ENCODE measurements around the gene C1orf232.

The C1orf232 gene

DNA sequence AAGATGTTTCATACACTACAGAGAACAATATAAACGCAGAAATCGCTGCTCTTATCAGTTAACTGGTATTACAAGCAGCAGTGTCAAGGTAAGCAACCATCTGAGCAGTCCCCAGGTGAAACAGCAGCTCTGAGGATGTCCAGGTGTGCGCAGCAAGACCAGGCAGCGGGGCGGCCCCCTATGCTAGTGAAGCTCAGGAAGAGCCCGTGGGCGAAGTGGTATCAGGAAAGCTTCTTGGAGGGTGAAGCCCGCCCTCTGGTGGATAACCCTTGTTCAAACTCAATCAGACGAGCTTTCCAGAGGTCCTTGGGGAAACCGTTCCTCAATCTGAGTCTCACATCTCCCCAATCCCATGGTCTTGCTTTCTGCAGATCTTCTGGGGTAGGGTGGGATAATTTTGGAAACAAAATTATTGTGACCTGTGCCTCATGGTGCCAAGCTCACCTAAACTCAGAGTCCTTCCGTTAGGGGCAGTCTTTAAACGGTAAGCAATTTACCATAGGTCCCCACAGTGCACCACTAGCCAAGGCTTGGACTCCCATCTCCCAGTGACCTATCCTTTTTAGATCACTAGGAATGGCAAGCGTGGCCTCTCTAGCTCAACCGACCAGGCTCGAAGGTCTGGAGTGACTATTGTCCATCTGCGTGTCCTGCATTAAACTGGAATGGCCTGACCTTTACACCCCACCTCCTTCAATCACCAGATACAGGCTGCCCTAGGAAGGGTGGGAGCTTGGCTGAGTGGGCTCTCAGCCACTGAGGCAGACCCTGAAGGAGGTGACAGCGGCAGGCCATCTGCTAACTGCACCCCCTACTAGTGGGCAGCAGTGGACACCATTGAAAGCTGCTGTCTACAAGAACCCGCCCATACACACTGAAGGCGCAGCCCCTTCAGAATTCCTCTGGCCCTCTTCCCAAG is 23.5 kb downstream of the C1orf232 start:
- Histone ChIP-seq H3K4me3 (ENCODE audit: low read depth in 1 of 5, low read length in 5 of 5) (no peak overlapping the region), H3K9ac (ENCODE audit: low read length in 5 of 5) (no peak overlapping the region), H3K27ac (ENCODE audit: low read depth, low read length) (no peak overlapping the region), H3K36me3 (ENCODE audit: control insufficient read depth in 5 of 5, insufficient read depth in 5 of 5, low read length in 5 of 5) (no peaks in the 10 kb centered on the region), H3K9me3 (ENCODE audit: control insufficient read depth in 5 of 5, low read length in 5 of 5) (no peaks in the 10 kb centered on the region), H3K4me1 (ENCODE audit: control insufficient read depth in 5 of 5, insufficient read depth in 5 of 5, low read length in 5 of 5) (peaks cover 0 to 3% (median 2%) of the 10 kb centered on the region in 5 donors), H3K27me3 (ENCODE audit: control insufficient read depth in 5 of 5, insufficient read depth in 4 of 5, low read length in 5 of 5) (peaks cover 0 to 7% (median 0%) of the 10 kb centered on the region in 5 donors)

- H3K9me3 ChIP-seq (ENCODE audit: control insufficient read depth in 5 of 5, low read length in 5 of 5) = no peaks in the 10 kb centered on the region
- peaks cover 0 to 5% (median 0%) of the 10 kb centered on the region in 5 donors for H3K27me3 ChIP-seq (ENCODE audit: control insufficient read depth in 5 of 5, insufficient read depth in 4 of 5, low read length in 5 of 5)
- no peak overlapping the region for H3K27ac ChIP-seq (ENCODE audit: low read depth, low read length)
- H3K4me3 ChIP-seq (ENCODE audit: low read depth in 1 of 5, low read length in 5 of 5) = peak overlapping the region in 4 of 5 donors; percentile 6 to 40 (median 36)
- peak overlapping the region in 1 of 5 donors; percentile 6 for H3K9ac ChIP-seq (ENCODE audit: low read length in 5 of 5)
- peaks cover 0 to 3% (median 2%) of the 10 kb centered on the region in 5 donors for H3K4me1 ChIP-seq (ENCODE audit: control insufficient read depth in 5 of 5, insufficient read depth in 5 of 5, low read length in 5 of 5)
- no peaks in the 10 kb centered on the region for H3K36me3 ChIP-seq (ENCODE audit: control insufficient read depth in 5 of 5, insufficient read depth in 5 of 5, low read length in 5 of 5)
These were observed 26.6 kb downstream of the C1orf232 start for GRCh38 chr1:26142159-26142558.

DNA sequence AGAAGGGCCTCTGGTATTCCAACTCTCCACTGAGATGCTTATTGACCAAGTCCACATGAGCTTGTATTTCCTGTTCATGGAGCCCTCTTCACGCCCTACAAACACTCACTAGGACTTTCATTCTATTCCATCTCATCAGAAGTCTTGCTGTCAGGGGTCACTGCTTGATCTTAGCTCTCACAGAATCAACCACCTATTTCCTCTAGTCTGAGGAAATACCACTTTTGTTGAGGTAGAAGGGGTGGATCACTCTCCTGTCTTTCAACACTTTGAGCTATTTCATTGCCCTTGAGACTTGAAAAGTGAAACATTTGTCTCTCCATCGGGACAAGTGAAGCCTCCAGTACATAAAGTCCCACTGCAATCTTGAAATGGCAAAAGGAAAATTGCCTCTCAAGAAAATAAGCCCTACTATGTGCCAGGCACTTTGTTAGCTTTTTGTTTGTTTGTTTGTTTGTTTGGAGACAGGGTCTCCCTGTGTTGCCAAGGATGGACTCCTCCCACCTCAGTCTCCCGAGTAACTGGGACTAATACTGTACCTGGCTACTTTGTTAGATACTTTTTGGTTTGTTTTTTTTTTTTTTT is 29.7 kb downstream of the C1orf232 start:
- H3K9me3 ChIP-seq (ENCODE audit: control insufficient read depth in 5 of 5, low read length in 5 of 5) = no peaks in the 10 kb centered on the region
- no peak overlapping the region for H3K27ac ChIP-seq (ENCODE audit: low read depth, low read length)
- no peaks in the 10 kb centered on the region for H3K36me3 ChIP-seq (ENCODE audit: control insufficient read depth in 5 of 5, insufficient read depth in 5 of 5, low read length in 5 of 5)
- peaks cover 0 to 2% (median 0%) of the 10 kb centered on the region in 5 donors for H3K27me3 ChIP-seq (ENCODE audit: control insufficient read depth in 5 of 5, insufficient read depth in 4 of 5, low read length in 5 of 5)
- H3K9ac ChIP-seq (ENCODE audit: low read length in 5 of 5) = no peak overlapping the region
- H3K4me1 ChIP-seq (ENCODE audit: control insufficient read depth in 5 of 5, insufficient read depth in 5 of 5, low read length in 5 of 5) = no peaks in the 10 kb centered on the region
- H3K4me3 ChIP-seq (ENCODE audit: low read depth in 1 of 5, low read length in 5 of 5) = no peak overlapping the region

GRCh38 chr1:26134466-26134865 is 34.3 kb downstream of the C1orf232 start:
- H3K9ac ChIP-seq (ENCODE audit: low read length in 5 of 5) = no peak overlapping the region

GRCh38 chr1:26132834-26133167 is 36.0 kb downstream of the C1orf232 start:
- Histone ChIP-seq H3K36me3 (ENCODE audit: control insufficient read depth in 5 of 5, insufficient read depth in 5 of 5, low read length in 5 of 5) (no peaks in the 10 kb centered on the region), H3K9ac (ENCODE audit: low read length in 5 of 5) (no peak overlapping the region), H3K9me3 (ENCODE audit: control insufficient read depth in 5 of 5, low read length in 5 of 5) (no peaks in the 10 kb centered on the region), H3K4me3 (ENCODE audit: low read depth in 1 of 5, low read length in 5 of 5) (no peak overlapping the region), H3K27ac (ENCODE audit: low read depth, low read length) (no peak overlapping the region), H3K27me3 (ENCODE audit: control insufficient read depth in 5 of 5, insufficient read depth in 4 of 5, low read length in 5 of 5) (peaks cover 0 to 3% (median 0%) of the 10 kb centered on the region in 5 donors), H3K4me1 (ENCODE audit: control insufficient read depth in 5 of 5, insufficient read depth in 5 of 5, low read length in 5 of 5) (peaks cover 0 to 3% (median 2%) of the 10 kb centered on the region in 5 donors)

More at GRCh38 chr1:26134466-26134865, 34.3 kb downstream of the C1orf232 start:
- Histone ChIP-seq H3K4me3 (ENCODE audit: low read depth in 1 of 5, low read length in 5 of 5) (no peak overlapping the region), H3K27ac (ENCODE audit: low read depth, low read length) (no peak overlapping the region), H3K27me3 (ENCODE audit: control insufficient read depth in 5 of 5, insufficient read depth in 4 of 5, low read length in 5 of 5) (peaks cover 0 to 3% (median 0%) of the 10 kb centered on the region in 5 donors), H3K4me1 (ENCODE audit: control insufficient read depth in 5 of 5, insufficient read depth in 5 of 5, low read length in 5 of 5) (no peaks in the 10 kb centered on the region), H3K9me3 (ENCODE audit: control insufficient read depth in 5 of 5, low read length in 5 of 5) (no peaks in the 10 kb centered on the region), H3K36me3 (ENCODE audit: control insufficient read depth in 5 of 5, insufficient read depth in 5 of 5, low read length in 5 of 5) (no peaks in the 10 kb centered on the region)

DNA sequence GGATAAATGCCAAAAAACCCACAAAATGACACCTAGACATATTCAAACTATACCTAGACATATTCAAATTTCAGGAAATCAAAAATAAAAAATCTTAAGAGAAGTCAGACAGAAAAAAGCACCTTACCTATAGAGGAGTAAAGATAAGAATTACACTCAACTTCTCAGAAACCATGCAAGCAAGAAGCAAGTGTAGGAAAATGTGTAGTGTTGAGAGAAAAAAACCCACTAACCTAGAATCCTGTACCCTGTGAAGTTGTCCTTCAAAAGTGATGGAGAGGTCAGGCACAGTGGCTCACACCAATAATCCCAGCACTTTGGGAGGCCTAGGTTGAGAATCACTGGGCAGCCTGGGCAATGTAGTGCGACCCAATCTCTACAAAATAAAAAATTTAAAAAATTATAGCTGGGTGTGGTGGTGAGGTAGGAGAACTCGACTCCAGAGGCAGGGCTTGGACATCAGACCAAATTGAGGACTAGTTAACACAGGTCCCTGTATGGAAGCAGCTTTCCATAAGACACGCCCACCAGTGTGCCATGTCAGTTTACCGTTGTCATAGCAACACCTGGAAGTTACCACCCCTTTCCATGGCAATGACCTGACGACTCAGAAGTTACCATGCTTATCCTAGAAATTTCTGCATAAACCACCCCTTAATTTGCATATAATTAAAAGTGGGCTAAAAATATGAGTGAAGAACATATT is 36.5 kb downstream of the C1orf232 start:
- Histone ChIP-seq H3K9ac (ENCODE audit: low read length in 5 of 5) (no peak overlapping the region), H3K9me3 (ENCODE audit: control insufficient read depth in 5 of 5, low read length in 5 of 5) (no peaks in the 10 kb centered on the region), H3K4me3 (ENCODE audit: low read depth in 1 of 5, low read length in 5 of 5) (no peak overlapping the region), H3K4me1 (ENCODE audit: control insufficient read depth in 5 of 5, insufficient read depth in 5 of 5, low read length in 5 of 5) (peaks cover 0 to 7% (median 7%) of the 10 kb centered on the region in 5 donors), H3K36me3 (ENCODE audit: control insufficient read depth in 5 of 5, insufficient read depth in 5 of 5, low read length in 5 of 5) (no peaks in the 10 kb centered on the region), H3K27me3 (ENCODE audit: control insufficient read depth in 5 of 5, insufficient read depth in 4 of 5, low read length in 5 of 5) (peaks cover 0 to 3% (median 0%) of the 10 kb centered on the region in 5 donors), H3K27ac (ENCODE audit: low read depth, low read length) (no peak overlapping the region)

DNA sequence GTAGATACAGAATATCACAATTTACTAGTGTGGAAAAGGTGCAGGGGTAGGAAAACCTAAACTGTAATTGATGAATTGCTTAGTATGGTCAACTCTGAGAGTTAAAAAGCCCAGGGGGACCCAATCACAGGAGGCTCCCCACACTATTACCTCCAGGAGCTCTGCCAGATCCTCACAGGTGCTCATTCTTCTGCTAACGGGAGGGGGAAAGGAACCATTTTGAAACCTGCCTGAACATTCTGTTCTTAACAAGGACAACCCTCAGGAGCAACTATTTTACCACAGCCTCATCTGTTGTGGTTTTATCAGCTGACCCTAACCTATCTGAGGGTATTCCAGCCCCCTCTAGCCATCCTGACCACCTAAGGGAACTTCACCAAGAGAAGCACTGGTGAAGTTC is 38.1 kb downstream of the C1orf232 start:
- no peak overlapping the region for H3K27ac ChIP-seq (ENCODE audit: low read depth, low read length)

GRCh38 chr1:26129778-26130177 is 39.0 kb downstream of the C1orf232 start:
- Histone ChIP-seq H3K27me3 (ENCODE audit: control insufficient read depth in 5 of 5, insufficient read depth in 4 of 5, low read length in 5 of 5) (peaks cover 0 to 3% (median 0%) of the 10 kb centered on the region in 5 donors), H3K27ac (ENCODE audit: low read depth, low read length) (no peak overlapping the region), H3K9me3 (ENCODE audit: control insufficient read depth in 5 of 5, low read length in 5 of 5) (no peaks in the 10 kb centered on the region), H3K4me3 (ENCODE audit: low read depth in 1 of 5, low read length in 5 of 5) (no peak overlapping the region), H3K36me3 (ENCODE audit: control insufficient read depth in 5 of 5, insufficient read depth in 5 of 5, low read length in 5 of 5) (no peaks in the 10 kb centered on the region), H3K4me1 (ENCODE audit: control insufficient read depth in 5 of 5, insufficient read depth in 5 of 5, low read length in 5 of 5) (peaks cover 0 to 17% (median 10%) of the 10 kb centered on the region in 5 donors), H3K9ac (ENCODE audit: low read length in 5 of 5) (no peak overlapping the region)

More for the DNA sequence above, 38.1 kb downstream of the C1orf232 start:
- peaks cover 0 to 3% (median 0%) of the 10 kb centered on the region in 5 donors for H3K27me3 ChIP-seq (ENCODE audit: control insufficient read depth in 5 of 5, insufficient read depth in 4 of 5, low read length in 5 of 5)
- no peaks in the 10 kb centered on the region for H3K36me3 ChIP-seq (ENCODE audit: control insufficient read depth in 5 of 5, insufficient read depth in 5 of 5, low read length in 5 of 5)
- no peak overlapping the region for H3K4me3 ChIP-seq (ENCODE audit: low read depth in 1 of 5, low read length in 5 of 5)
- peaks cover 0 to 17% (median 10%) of the 10 kb centered on the region in 5 donors for H3K4me1 ChIP-seq (ENCODE audit: control insufficient read depth in 5 of 5, insufficient read depth in 5 of 5, low read length in 5 of 5)
- H3K9ac ChIP-seq (ENCODE audit: low read length in 5 of 5) = no peak overlapping the region
- no peaks in the 10 kb centered on the region for H3K9me3 ChIP-seq (ENCODE audit: control insufficient read depth in 5 of 5, low read length in 5 of 5)

- no peaks in the 10 kb centered on the region for H3K9me3 ChIP-seq (ENCODE audit: control insufficient read depth in 5 of 5, low read length in 5 of 5)
- H3K9ac ChIP-seq (ENCODE audit: low read length in 5 of 5) = peak overlapping the region in 1 of 5 donors; percentile 32
- H3K4me3 ChIP-seq (ENCODE audit: low read depth in 1 of 5, low read length in 5 of 5) = no peak overlapping the region
- H3K36me3 ChIP-seq (ENCODE audit: control insufficient read depth in 5 of 5, insufficient read depth in 5 of 5, low read length in 5 of 5) = peaks cover 0 to 2% (median 0%) of the 10 kb centered on the region in 5 donors
- peaks cover 0 to 23% (median 10%) of the 10 kb centered on the region in 5 donors for H3K4me1 ChIP-seq (ENCODE audit: control insufficient read depth in 5 of 5, insufficient read depth in 5 of 5, low read length in 5 of 5)
- H3K27me3 ChIP-seq (ENCODE audit: control insufficient read depth in 5 of 5, insufficient read depth in 4 of 5, low read length in 5 of 5) = peaks cover 0 to under 1% (median 0%) of the 10 kb centered on the region in 5 donors
- no peak overlapping the region for H3K27ac ChIP-seq (ENCODE audit: low read depth, low read length)
These were observed 41.3 kb downstream of the C1orf232 start for GRCh38 chr1:26127235-26128163.
